A673 (cell line): ENCODE results near the gene ART1. TPM values are rescaled to one million over a fixed set of nuclear protein-coding genes. Genes with fewer than 3 reads are reported as not detected.

ENCODE experiments used
- BruUV-seq: library from RNA; stranded (reverse); fragments of 400-500 nt; replicated peaks from 2 replicates; lab custom pipeline; 2021; lab: Mats Ljungman, UMichigan
- CTCF ChIA-PET: fragments of 300-600 bp; sonication (Branson Sonifier 250); formaldehyde crosslinking; loops from one replicate; lab custom pipeline; 2022; ENCODE audit warnings: antibody characterized with exemption; lab: Charles Lee
- POLR2A ChIA-PET: fragments of 300-600 bp; sonication (Branson Sonifier 250); formaldehyde crosslinking; loops from one replicate; lab custom pipeline; 2022; ENCODE audit warnings: antibody characterized with exemption; ENCODE audit not compliant: low non-redundant PET; lab: Charles Lee
- DNase-seq: peaks from one replicate; pipeline ENCODE4 v3.0.0-alpha.2; 2015; ENCODE audit warnings: low spot score
- H3K27ac ChIP-seq: fragments of 200-600 bp; sonication (generic); 2 replicates; pipeline ENCODE4 v1.5.1; 2016; ENCODE audit warnings: mixed run types, low read depth, mild to moderate bottlenecking, mixed read lengths, antibody characterized with exemption, low read length; ENCODE audit not compliant: poor library complexity, severe bottlenecking
- H3K27me3 ChIP-seq: fragments of 200-600 bp; sonication (generic); replicated peaks from 2 replicates; pipeline ENCODE4 v1.6.1; 2017; ENCODE audit warnings: mixed run types, low read depth, mild to moderate bottlenecking, mixed read lengths, antibody characterized with exemption, low read length; ENCODE audit not compliant: insufficient read depth, poor library complexity
- H3K36me3 ChIP-seq: fragments of 200-600 bp; sonication (generic); 2 replicates; pipeline ENCODE4 v1.6.1; 2016; ENCODE audit warnings: mixed run types, mild to moderate bottlenecking, mixed read lengths, antibody characterized with exemption, low read length; ENCODE audit not compliant: insufficient read depth, poor library complexity, severe bottlenecking
- H3K4me1 ChIP-seq: fragments of 200-600 bp; sonication (generic); 2 replicates; pipeline ENCODE4 v1.6.1; 2017; ENCODE audit warnings: mixed run types, mild to moderate bottlenecking, mixed read lengths, antibody characterized with exemption, low read length; ENCODE audit not compliant: insufficient read depth, poor library complexity, severe bottlenecking
- H3K4me3 ChIP-seq: fragments of 200-600 bp; sonication (generic); 2 replicates; pipeline ENCODE4 v1.5.1; 2016; ENCODE audit warnings: low read depth, mixed run types, mild to moderate bottlenecking, mixed read lengths, low read length; ENCODE audit not compliant: poor library complexity, severe bottlenecking
- H3K9me3 ChIP-seq: fragments of 200-600 bp; sonication (generic); 2 replicates; pipeline ENCODE4 v1.6.1; 2016; ENCODE audit warnings: mixed run types, low read depth, mild to moderate bottlenecking, mixed read lengths, antibody characterized with exemption, low read length; ENCODE audit not compliant: poor library complexity, severe bottlenecking
- EZH2 ChIP-seq: fragments of 200-600 bp; sonication (generic); IDR thresholded peaks from 2 replicates; pipeline ENCODE4 v1.6.1; 2017; ENCODE audit warnings: borderline replicate concordance, low read depth, mild to moderate bottlenecking, mixed read lengths, antibody characterized with exemption, low read length; ENCODE audit not compliant: poor library complexity, severe bottlenecking
- intact Hi-C: fragments of 100-400 bp; cut with micrococcal nuclease; formaldehyde crosslinking; loops from one replicate; pipeline ENCODE4 v1.10.0; 2022; ENCODE audit not compliant: unreplicated experiment
- total RNA-seq: library from RNA; stranded (reverse); gene quantifications from 2 replicates; pipeline ENCODE4 v1.2.3, GENCODE V29; 2021
- TF ChIP-seq, protein P1 (sequence below): fragments of 300-800, 200-600 bp; sonication (generic); conservative IDR thresholded peaks from 2 replicates; pipeline ENCODE4 v1.5.1; 2017; ENCODE audit warnings: low read depth, mild to moderate bottlenecking, antibody characterized with exemption, low read length, moderate library complexity, mixed read lengths

Gene ART1
- total RNA-seq, 1 experiment from 2014 or later, result not detected

DNA sequence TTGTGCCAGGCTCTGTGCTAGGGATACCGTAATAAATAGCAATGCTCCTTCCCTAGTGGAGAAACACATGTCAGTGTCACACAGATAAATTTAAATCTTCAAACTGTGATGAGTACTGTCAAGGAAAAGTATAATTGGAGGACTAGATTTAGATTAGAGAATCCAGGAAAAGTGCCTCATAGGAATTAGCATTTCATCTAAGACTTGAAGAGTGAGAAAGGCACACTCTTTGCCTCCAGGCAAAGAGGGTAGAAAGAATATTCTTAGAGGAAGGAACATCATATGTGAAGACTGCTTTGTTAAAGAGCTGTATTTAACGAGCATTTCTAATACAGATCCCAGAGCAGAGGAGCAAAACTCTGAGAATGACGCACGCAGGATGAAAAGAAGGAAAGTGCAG, 34.1 kb upstream of the ART1 start:
- BruUV-seq, result no TSS peak
- CTCF ChIA-PET, result no interaction called here
- TF ChIP-seq EZH2, result no peak
- TF ChIP-seq, protein P1, sequence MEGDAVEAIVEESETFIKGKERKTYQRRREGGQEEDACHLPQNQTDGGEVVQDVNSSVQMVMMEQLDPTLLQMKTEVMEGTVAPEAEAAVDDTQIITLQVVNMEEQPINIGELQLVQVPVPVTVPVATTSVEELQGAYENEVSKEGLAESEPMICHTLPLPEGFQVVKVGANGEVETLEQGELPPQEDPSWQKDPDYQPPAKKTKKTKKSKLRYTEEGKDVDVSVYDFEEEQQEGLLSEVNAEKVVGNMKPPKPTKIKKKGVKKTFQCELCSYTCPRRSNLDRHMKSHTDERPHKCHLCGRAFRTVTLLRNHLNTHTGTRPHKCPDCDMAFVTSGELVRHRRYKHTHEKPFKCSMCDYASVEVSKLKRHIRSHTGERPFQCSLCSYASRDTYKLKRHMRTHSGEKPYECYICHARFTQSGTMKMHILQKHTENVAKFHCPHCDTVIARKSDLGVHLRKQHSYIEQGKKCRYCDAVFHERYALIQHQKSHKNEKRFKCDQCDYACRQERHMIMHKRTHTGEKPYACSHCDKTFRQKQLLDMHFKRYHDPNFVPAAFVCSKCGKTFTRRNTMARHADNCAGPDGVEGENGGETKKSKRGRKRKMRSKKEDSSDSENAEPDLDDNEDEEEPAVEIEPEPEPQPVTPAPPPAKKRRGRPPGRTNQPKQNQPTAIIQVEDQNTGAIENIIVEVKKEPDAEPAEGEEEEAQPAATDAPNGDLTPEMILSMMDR, result no peak

DNA sequence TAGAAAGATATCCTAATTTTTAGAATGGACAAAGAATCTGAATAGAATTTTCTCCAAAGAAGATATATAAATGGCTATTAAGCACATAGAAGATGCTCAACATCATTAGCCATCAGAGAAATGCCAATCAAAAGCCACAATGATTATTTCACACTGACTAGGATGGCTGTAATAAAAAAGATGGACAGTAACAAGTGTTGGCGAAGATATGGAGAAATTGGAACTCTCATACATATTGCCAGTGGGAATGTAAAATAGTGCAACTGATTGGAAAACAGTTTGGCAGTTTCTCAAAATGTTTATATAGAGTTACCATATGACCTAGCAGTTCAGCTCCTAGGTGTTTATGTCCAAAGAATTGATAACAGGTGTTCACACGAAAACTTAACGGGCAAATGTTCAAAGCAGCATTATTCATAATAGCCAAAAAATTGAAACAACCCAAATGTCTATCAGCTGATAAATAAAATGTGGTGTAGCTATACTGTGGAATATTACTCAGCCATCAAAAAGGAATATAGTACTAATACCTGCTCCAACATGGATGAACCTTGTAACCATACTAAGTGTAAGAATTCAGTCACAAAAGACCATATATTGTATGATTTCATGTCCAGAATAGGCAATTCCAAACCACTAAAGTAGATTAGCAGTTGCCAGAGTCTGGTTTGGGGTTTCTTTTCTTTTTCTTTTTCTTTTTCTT, 32.8 kb upstream of the ART1 start:
- intact Hi-C loops, result no loop called here
- Histone ChIP-seq H3K36me3 (no peaks in the 10 kb centered on the region), H3K27me3 (no peaks in the 10 kb centered on the region), H3K9me3 (no peaks in the 10 kb centered on the region), H3K4me3 (no peak overlapping the region), H3K4me1 (no peaks in the 10 kb centered on the region), H3K27ac (no peak overlapping the region)
- ChIA-PET CTCF (no interaction called here), POLR2A (no interaction called here)
- BruUV-seq, result no TSS peak
- DNase-seq, result no peak
- TF ChIP-seq, protein P1, result no peak
- no peak for TF ChIP-seq EZH2

More for the DNA sequence above, 34.1 kb upstream of the ART1 start:
- Histone ChIP-seq H3K9me3 (no peaks in the 10 kb centered on the region), H3K27me3 (no peaks in the 10 kb centered on the region), H3K4me1 (no peaks in the 10 kb centered on the region), H3K27ac (no peak overlapping the region), H3K36me3 (no peaks in the 10 kb centered on the region), H3K4me3 (no peak overlapping the region)
- intact Hi-C loops, result no loop called here
- DNase-seq, result no peak
- POLR2A ChIA-PET, result no interaction called here

DNA sequence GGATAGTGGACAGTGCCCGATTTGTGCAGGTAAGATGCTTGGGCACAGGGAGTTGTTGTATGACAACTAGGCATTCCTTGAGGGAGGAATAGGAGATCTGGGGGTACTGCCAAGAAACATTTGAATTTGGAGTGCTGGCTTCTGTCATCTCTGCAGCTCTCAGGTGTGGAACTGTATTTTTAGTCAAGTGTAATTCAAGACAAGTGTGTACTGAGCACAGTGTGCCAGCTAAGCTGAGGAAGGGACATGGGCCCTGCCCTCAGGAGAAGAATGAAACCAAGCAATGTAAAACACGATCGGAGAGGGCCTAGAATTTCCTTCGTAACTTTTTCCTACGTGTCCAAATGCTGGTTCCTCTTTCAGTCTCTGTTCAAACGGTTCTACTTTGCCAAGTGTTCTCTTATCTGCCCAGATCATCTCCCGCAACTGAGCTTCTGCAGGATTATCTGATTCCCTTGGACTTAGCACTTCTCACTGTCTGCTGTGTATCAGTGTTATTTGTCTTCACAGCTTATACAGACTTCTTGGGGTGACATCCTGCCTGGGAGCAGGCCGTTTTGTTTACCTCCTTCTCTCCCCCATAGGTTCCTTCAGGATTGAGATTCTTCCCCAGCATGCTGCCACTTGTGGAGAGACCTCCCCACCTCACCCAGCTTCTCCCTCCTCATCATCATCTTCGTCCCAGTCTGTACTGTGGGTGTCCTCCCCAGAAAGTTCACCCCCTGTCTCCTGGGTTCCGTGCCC, 30.8 kb upstream of the ART1 start:
- ChIA-PET POLR2A (no interaction called here), CTCF (no interaction called here)
- H3K4me1 ChIP-seq, result no peaks in the 10 kb centered on the region
- TF ChIP-seq EZH2, result no peak
- TF ChIP-seq, protein P1, result no peak
- H3K9me3 ChIP-seq, result no peaks in the 10 kb centered on the region
- H3K27ac ChIP-seq, result no peak overlapping the region
- DNase-seq, result no peak
- H3K27me3 ChIP-seq, result no peaks in the 10 kb centered on the region
- no TSS peak for BruUV-seq
- H3K36me3 ChIP-seq, result no peaks in the 10 kb centered on the region
- H3K4me3 ChIP-seq, result no peak overlapping the region
- intact Hi-C loops, result no loop called here
